Measurements from ENCODE around the gene CYP27C1. TPM values are rescaled to one million over a fixed set of nuclear protein-coding genes. Genes with fewer than 3 reads are reported as not detected.
"Not testable (repeated sequence)": the region's sequence is repeated elsewhere in the genome, so short reads cannot be mapped to it uniquely, and the experiment has no call there.

The CYP27C1 gene
- total and polyA plus RNA-seq, 7 donors: 0.27 to 0.83 (median 0.58) TPM; not detected in 1

GRCh38 chr2:127225186-127225960, 5.3 kb upstream of the CYP27C1 start:
- 55 to 79% methylated on average over 12 of the region's 12 CpGs for WGBS, 2 donors
- peaks cover 0 to 5% (median 0%) of the 10 kb centered on the region in 4 donors for H3K9me3 ChIP-seq
- H3K27me3 ChIP-seq: peaks cover 0 to 24% (median 3%) of the 10 kb centered on the region in 3 donors
- DNase-seq: no peak
- H3K27ac ChIP-seq: no peak overlapping the region
- intact Hi-C loops (cut with DNase I): no loop called here
- no peaks in the 10 kb centered on the region for H3K36me3 ChIP-seq
- TF ChIP-seq POLR2A (IDR thresholded peaks at IDR 0.05) (no peak), POLR2AphosphoS5 (IDR thresholded peaks at IDR 0.05) (no peak), EP300 (IDR thresholded peaks at IDR 0.05) (no peak), CTCF (IDR thresholded peaks at IDR 0.05) (no peak)
- H3K4me3 ChIP-seq: no peak overlapping the region
- H3K4me1 ChIP-seq: peaks cover 0 to 17% (median 11%) of the 10 kb centered on the region in 4 donors

- peaks cover 7 to 36% (median 11%) of the 10 kb centered on the region in 3 donors for H3K27me3 ChIP-seq
- WGBS, 2 donors: 60 to 80% methylated on average over 5 of the region's 5 CpGs
- DNase-seq; H3K4me3 ChIP-seq; intact Hi-C loops (cut with DNase I); H3K36me3 ChIP-seq; H3K27ac ChIP-seq; H3K9me3 ChIP-seq: not testable (repeated sequence)
- H3K4me1 ChIP-seq: peaks cover 0 to 28% (median 21%) of the 10 kb centered on the region in 4 donors
These were observed 4.0 kb upstream of the CYP27C1 start for GRCh38 chr2:127224135-127224534.

GRCh38 chr2:127220768-127221527, 849 bp upstream of the CYP27C1 start:
- intact Hi-C loops (cut with DNase I): no loop called here

GRCh38 chr2:127219171-127220070, 678 bp downstream of the CYP27C1 start:
- H3K36me3 ChIP-seq: no peaks in the 10 kb centered on the region
- peaks cover 0 to 24% (median 19%) of the 10 kb centered on the region in 4 donors for H3K4me1 ChIP-seq
- H3K27me3 ChIP-seq: peaks cover 8 to 55% (median 24%) of the 10 kb centered on the region in 3 donors
- peak overlapping the region; percentile 47 to 60 (median 53) for H3K4me3 ChIP-seq
- intact Hi-C loops (cut with DNase I): loop anchor here (1.0 to 5.0 kb wide), 2 partner anchors 43 to 112 kb away; partner anchors contain the start of gene BIN1
- DNase-seq: peak; percentile 68
- peak overlapping the region in 3 of 4 donors; percentile 10 to 32 (median 30) for H3K27ac ChIP-seq
- TF ChIP-seq EP300 (IDR thresholded peaks at IDR 0.05) (no peak), POLR2A (IDR thresholded peaks at IDR 0.05) (no peak), CTCF (IDR thresholded peaks at IDR 0.05) (no peak)
- 1 to 2% methylated on average over 71 of the region's 71 CpGs for WGBS, 2 donors
- H3K9me3 ChIP-seq: no peaks in the 10 kb centered on the region

More at GRCh38 chr2:127220768-127221527, 849 bp upstream of the CYP27C1 start:
- TF ChIP-seq CTCF (IDR thresholded peaks at IDR 0.05): no peak
- TF ChIP-seq EP300 (IDR thresholded peaks at IDR 0.05): no peak
- no peak for TF ChIP-seq POLR2A (IDR thresholded peaks at IDR 0.05)
- no peak for TF ChIP-seq POLR2AphosphoS5 (IDR thresholded peaks at IDR 0.05)
- no peak for DNase-seq
- no peak overlapping the region for H3K27ac ChIP-seq
- no peaks in the 10 kb centered on the region for H3K36me3 ChIP-seq
- peaks cover 0 to 29% (median 19%) of the 10 kb centered on the region in 4 donors for H3K4me1 ChIP-seq
- peaks cover 8 to 55% (median 24%) of the 10 kb centered on the region in 3 donors for H3K27me3 ChIP-seq
- H3K9me3 ChIP-seq: no peaks in the 10 kb centered on the region
- WGBS, 2 donors: 33 to 35% methylated on average over 31 of the region's 31 CpGs
- peak overlapping the region in 3 of 4 donors; percentile 47 to 60 (median 54) for H3K4me3 ChIP-seq
